K562 (cell line): Measurements from ENCODE around the gene ZMYND12. TPM values are rescaled to one million over a fixed set of nuclear protein-coding genes. Genes with fewer than 3 reads are reported as not detected.
"Not testable (repeated sequence)": the region's sequence is repeated elsewhere in the genome, so short reads cannot be mapped to it uniquely, and the experiment has no call there.

ENCODE experiments used
- ATAC-seq: fragments of 200-7000 bp; cut with Tn5 transposase; 3 replicates; pipeline ENCODE4 v1.9.1; 2020; ENCODE audit warnings: moderate library complexity
- BruUV-seq: library from RNA; stranded (reverse); fragments of 400-500 nt; replicated peaks from 2 replicates; lab custom pipeline; 2021; lab: Mats Ljungman, UMichigan
- CTCF ChIA-PET: fragments of 300-600 bp; formaldehyde crosslinking; extraction: SDS; loops from one replicate; lab custom pipeline; 2021; ENCODE audit warnings: low intra/inter-chr PET ratio; lab: Yijun Ruan, JAX
- POLR2A ChIA-PET: fragments of 300-600, 350-650 bp; sonication (Branson Sonifier 250); formaldehyde crosslinking; extraction: SDS; loops from one replicate; lab custom pipeline; 2021; ENCODE audit warnings: antibody characterized with exemption, inconsistent platforms; lab: Yijun Ruan, JAX
- DNase-seq, 4 experiments: peaks; one replicate each; pipeline versions ENCODE4 v3.0.0 to v3.0.0-alpha.2; 2011 to 2018; ENCODE audit warnings: low spot score in 3 of 4, mixed read lengths in 3 of 4; ENCODE audit errors: extremely low read depth in 1 of 4
- FAIRE-seq: peaks from 2 replicates; lab custom pipeline; 2011; peaks lifted over from hg19 to GRCh38; lab: Jason Lieb, UNC
- H2AFZ ChIP-seq: 2 replicates; pipeline ENCODE4 v1.6.0; 2011; ENCODE audit warnings: low read depth, low read length, control low read depth, inconsistent platforms
- H3K27ac ChIP-seq: fragments of 200-600 bp; 3 replicates; pipeline ENCODE4 v1.8.0; 2011; ENCODE audit warnings: low read depth, mild to moderate bottlenecking, control low read depth, inconsistent platforms, low read length, moderate library complexity, mixed read lengths; ENCODE audit errors: extremely low read depth
- H3K27me3 ChIP-seq, 2 experiments: fragments of 300-600 bp in 1 of 2; 2 replicates in 1 of 2; 3 replicates in 1 of 2; pipeline versions ENCODE4 v1.6.0 to v1.8.0; 2011; ENCODE audit warnings: inconsistent platforms in 2 of 2, low read length in 2 of 2, mild to moderate bottlenecking in 1 of 2, mixed read lengths in 1 of 2, moderate library complexity in 1 of 2; ENCODE audit not compliant: control insufficient read depth in 2 of 2, insufficient read depth in 2 of 2
- H3K36me3 ChIP-seq: fragments of 300-600 bp; 3 replicates; pipeline ENCODE4 v1.8.0; 2011; ENCODE audit warnings: mild to moderate bottlenecking, low read length, inconsistent platforms; ENCODE audit not compliant: control insufficient read depth, insufficient read depth
- H3K4me1 ChIP-seq, 2 experiments: fragments of 200-600 bp in 1 of 2; replicated peaks in 1 of 2; 2 replicates in 1 of 2; 3 replicates in 1 of 2; pipeline versions ENCODE4 v1.5.1 to v1.8.0; 2011; ENCODE audit warnings: inconsistent platforms in 2 of 2, low read length in 2 of 2, mild to moderate bottlenecking in 1 of 2, mixed read lengths in 1 of 2, moderate library complexity in 1 of 2; ENCODE audit not compliant: control insufficient read depth in 2 of 2, insufficient read depth in 2 of 2
- H3K4me2 ChIP-seq: 2 replicates; pipeline ENCODE4 v1.6.1; 2011; ENCODE audit warnings: low read length, control low read depth, inconsistent platforms, mixed read lengths; ENCODE audit not compliant: insufficient read depth
- H3K4me3 ChIP-seq: fragments of 200-600 bp; sonication (generic), shearing (Covaris generic); 2 replicates; pipeline ENCODE4 v1.5.1; 2016; ENCODE audit warnings: control low read depth, inconsistent platforms
- H3K79me2 ChIP-seq: fragments of 200-600 bp; 3 replicates; pipeline ENCODE4 v1.8.0; 2011; ENCODE audit warnings: low read length, inconsistent platforms; ENCODE audit not compliant: control insufficient read depth, insufficient read depth
- H3K9ac ChIP-seq, 2 experiments: 2 replicates each; pipeline versions ENCODE4 v1.6.0 to v1.6.1; 2011; ENCODE audit warnings: low read depth in 2 of 2, low read length in 2 of 2, control low read depth in 1 of 2, inconsistent platforms in 1 of 2, mild to moderate bottlenecking in 1 of 2, mixed read lengths in 1 of 2; ENCODE audit not compliant: insufficient read depth in 1 of 2
- H3K9me1 ChIP-seq: one replicate; pipeline ENCODE4 v1.6.0; 2011; ENCODE audit warnings: inconsistent platforms, mild to moderate bottlenecking, low read length, moderate library complexity; ENCODE audit not compliant: control insufficient read depth, insufficient read depth
- H3K9me3 ChIP-seq: replicated peaks from 2 replicates; pipeline ENCODE4 v1.5.1; 2011; ENCODE audit warnings: low read depth, low read length, inconsistent platforms; ENCODE audit not compliant: control insufficient read depth, insufficient read depth
- H4K20me1 ChIP-seq: replicated peaks from 2 replicates; pipeline ENCODE4 v1.6.1; 2011; ENCODE audit warnings: low read length, inconsistent platforms, mixed read lengths; ENCODE audit not compliant: control insufficient read depth, insufficient read depth
- SUPT5H ChIP-seq: fragments of 450-650 bp; IDR thresholded peaks from 2 replicates; pipeline ENCODE4 v1.6.1; 2016
- WGBS: fragments of 100-300 bp; shearing (Covaris generic); methylation state at CpG from one replicate; pipeline ENCODE4 v1.1.6; 2016; ENCODE audit warnings: low coverage, mixed read lengths; ENCODE audit not compliant: insufficient coverage; ENCODE audit errors: missing lambda C conversion rate; 5-methylcytosine and 5-hydroxymethylcytosine counted together
- in situ Hi-C: fragments of 300-500 bp; cut with MboI; formaldehyde crosslinking; loops from 4 replicates; pipeline ENCODE4 v1.15.0; 2018; ENCODE audit warnings: inconsistent platforms, mixed read lengths
- intact Hi-C: fragments of 100-400 bp; cut with micrococcal nuclease; formaldehyde crosslinking; loops from 2 replicates; pipeline ENCODE4 v1.14.2; 2022
- polyA plus RNA-seq, 8 experiments: library from polyadenylated mRNA; depleted of rRNA in 4 of 8; stranded (reverse) in 5 of 8; unstranded in 3 of 8; fragments of >200 nt; fragmentation: Nextera tagmentation in 2 of 8; fragmentation: Illumina TruSeq in 1 of 8; extraction: Ambion mirVana in 2 of 8; extraction: Trizol in 1 of 8; gene quantifications; 2 replicates each; pipeline versions ENCODE4 v1.2.1 to v1.2.3, GENCODE V29; 2011 to 2014; ENCODE audit warnings: inconsistent platforms in 1 of 8, missing spikeins in 1 of 8
- total RNA-seq, 7 experiments: library from RNA; depleted of rRNA in 6 of 7; stranded (reverse); fragments of >200 nt in 6 of 7; fragmentation: Illumina TruSeq in 2 of 7; extraction: Trizol in 2 of 7; gene quantifications; 2 replicates each; pipeline versions ENCODE4 v1.2.1 to v1.2.3, GENCODE V29; 2011 to 2021; ENCODE audit warnings: low replicate concordance in 1 of 7
- TF ChIP-seq, protein P1 (sequence below), 2 experiments: fragments of 250-450 bp in 1 of 2; fragments of 450-650 bp in 1 of 2; sonication (Bioruptor Pico) in 1 of 2; IDR thresholded peaks; 2 replicates each; pipeline versions ENCODE4 v1.6.1 to v1.8.0; 2016 to 2021; ENCODE audit warnings: mild to moderate bottlenecking in 2 of 2, moderate library complexity in 2 of 2, missing compliant biosample characterization in 1 of 2, missing genetic modification characterization in 1 of 2
- TF ChIP-seq, protein P2 (sequence below): sonication (generic); formaldehyde crosslinking; IDR thresholded peaks from 2 replicates; pipeline ENCODE4 v1.8.0; 2023; ENCODE audit warnings: missing genetic modification reagents, mild to moderate bottlenecking, borderline replicate concordance

ZMYND12 gene
- total and polyA plus RNA-seq, 9 of the 15 experiments (the other 6 are each of a cell fraction or from before 2014, with no cell fraction given), result not detected

DNA sequence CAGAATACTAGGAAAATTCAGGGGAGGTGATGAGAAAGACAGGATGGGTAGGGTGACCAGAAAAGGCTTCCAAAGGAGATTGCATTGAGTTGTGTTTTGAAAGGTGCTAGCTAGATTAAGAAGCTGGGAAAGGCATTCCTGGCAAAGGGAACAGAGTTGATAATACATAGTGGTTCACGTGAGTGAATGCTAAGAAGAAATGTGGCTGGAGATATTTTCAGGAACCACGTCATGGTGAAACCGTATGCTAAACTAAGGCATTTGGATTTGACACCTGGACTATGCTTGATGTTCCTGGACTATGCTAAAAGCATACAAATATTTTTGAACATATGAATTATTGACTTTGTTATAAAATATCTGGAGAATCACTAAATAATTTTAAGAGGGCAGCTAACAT is 22.0 kb upstream of the ZMYND12 start (continued):
- TF ChIP-seq, protein P1, sequence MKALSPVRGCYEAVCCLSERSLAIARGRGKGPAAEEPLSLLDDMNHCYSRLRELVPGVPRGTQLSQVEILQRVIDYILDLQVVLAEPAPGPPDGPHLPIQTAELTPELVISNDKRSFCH (CRISPR knock-in tag; IDR thresholded peaks at IDR 0.05), result no peak
- TF ChIP-seq, protein P1 (tag; IDR thresholded peaks at IDR 0.05), result no peak
- TF ChIP-seq, protein P2, sequence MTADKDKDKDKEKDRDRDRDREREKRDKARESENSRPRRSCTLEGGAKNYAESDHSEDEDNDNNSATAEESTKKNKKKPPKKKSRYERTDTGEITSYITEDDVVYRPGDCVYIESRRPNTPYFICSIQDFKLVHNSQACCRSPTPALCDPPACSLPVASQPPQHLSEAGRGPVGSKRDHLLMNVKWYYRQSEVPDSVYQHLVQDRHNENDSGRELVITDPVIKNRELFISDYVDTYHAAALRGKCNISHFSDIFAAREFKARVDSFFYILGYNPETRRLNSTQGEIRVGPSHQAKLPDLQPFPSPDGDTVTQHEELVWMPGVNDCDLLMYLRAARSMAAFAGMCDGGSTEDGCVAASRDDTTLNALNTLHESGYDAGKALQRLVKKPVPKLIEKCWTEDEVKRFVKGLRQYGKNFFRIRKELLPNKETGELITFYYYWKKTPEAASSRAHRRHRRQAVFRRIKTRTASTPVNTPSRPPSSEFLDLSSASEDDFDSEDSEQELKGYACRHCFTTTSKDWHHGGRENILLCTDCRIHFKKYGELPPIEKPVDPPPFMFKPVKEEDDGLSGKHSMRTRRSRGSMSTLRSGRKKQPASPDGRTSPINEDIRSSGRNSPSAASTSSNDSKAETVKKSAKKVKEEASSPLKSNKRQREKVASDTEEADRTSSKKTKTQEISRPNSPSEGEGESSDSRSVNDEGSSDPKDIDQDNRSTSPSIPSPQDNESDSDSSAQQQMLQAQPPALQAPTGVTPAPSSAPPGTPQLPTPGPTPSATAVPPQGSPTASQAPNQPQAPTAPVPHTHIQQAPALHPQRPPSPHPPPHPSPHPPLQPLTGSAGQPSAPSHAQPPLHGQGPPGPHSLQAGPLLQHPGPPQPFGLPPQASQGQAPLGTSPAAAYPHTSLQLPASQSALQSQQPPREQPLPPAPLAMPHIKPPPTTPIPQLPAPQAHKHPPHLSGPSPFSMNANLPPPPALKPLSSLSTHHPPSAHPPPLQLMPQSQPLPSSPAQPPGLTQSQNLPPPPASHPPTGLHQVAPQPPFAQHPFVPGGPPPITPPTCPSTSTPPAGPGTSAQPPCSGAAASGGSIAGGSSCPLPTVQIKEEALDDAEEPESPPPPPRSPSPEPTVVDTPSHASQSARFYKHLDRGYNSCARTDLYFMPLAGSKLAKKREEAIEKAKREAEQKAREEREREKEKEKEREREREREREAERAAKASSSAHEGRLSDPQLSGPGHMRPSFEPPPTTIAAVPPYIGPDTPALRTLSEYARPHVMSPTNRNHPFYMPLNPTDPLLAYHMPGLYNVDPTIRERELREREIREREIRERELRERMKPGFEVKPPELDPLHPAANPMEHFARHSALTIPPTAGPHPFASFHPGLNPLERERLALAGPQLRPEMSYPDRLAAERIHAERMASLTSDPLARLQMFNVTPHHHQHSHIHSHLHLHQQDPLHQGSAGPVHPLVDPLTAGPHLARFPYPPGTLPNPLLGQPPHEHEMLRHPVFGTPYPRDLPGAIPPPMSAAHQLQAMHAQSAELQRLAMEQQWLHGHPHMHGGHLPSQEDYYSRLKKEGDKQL (CRISPR knock-in tag), result no peak
- no peak for TF ChIP-seq SUPT5H

DNA sequence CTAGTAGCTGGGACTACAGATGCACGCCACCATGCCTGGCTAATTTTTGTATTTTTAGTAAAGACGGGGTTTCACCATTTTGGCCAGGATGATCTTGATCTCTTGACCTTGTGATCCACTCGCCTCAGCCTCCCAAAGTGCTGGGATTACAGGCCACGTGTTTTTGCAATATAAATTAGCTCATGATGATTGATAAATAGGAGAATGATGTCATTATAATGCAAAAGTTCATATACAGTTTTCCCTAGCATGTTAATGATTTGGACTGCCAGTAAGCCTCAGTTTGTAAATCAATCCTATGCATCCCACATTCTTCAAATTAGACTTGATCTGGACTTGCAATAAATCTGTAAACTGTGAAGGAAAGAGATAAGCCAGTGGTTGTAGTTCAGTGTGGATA is 21.5 kb upstream of the ZMYND12 start:
- DNase-seq, intact Hi-C loops, H3K9ac ChIP-seq, in situ Hi-C loops, ATAC-seq, H2AFZ ChIP-seq, H3K79me2 ChIP-seq, FAIRE-seq, H3K36me3 ChIP-seq, BruUV-seq, H3K4me2 ChIP-seq, H3K4me1 ChIP-seq, H3K9me1 ChIP-seq, H3K27ac ChIP-seq, H3K9me3 ChIP-seq, H3K27me3 ChIP-seq, CTCF ChIA-PET, H4K20me1 ChIP-seq, H3K4me3 ChIP-seq: not testable (repeated sequence)
- WGBS, result 2% methylated on average over 4 of the region's 4 CpGs
- POLR2A ChIA-PET, result interaction anchor here (1.2 kb wide), 1 partner anchor 8 kb away, joined by 4 read pairs; no protein-coding TSS in a partner anchor
